HepG2 (cell line): Measurements from ENCODE around the gene BCL2L2. TPM values are rescaled to one million over a fixed set of nuclear protein-coding genes. Genes with fewer than 3 reads are reported as not detected.

Experiments used
- ASH2L ChIP-seq: fragments of 300-600, 200-600 bp; sonication (generic); IDR thresholded peaks from 2 replicates; pipeline ENCODE4 v1.7.0; 2017; ENCODE audit warnings: low read depth, mild to moderate bottlenecking, moderate library complexity, mixed read lengths, low read length; ENCODE audit not compliant: insufficient read length
- CREB1 ChIP-seq, 2 experiments: fragments of 450-650 bp in 1 of 2; IDR thresholded peaks; 2 replicates each; pipeline ENCODE4 v1.6.1; 2016 to 2017; ENCODE audit warnings: control low read depth in 1 of 2, mild to moderate bottlenecking in 1 of 2, missing compliant biosample characterization in 1 of 2, missing genetic modification characterization in 1 of 2
- ISL2 ChIP-seq: sonication (generic); formaldehyde crosslinking; IDR thresholded peaks from 2 replicates; pipeline ENCODE4 v1.5.0; 2020; ENCODE audit warnings: missing genetic modification reagents
- LBX2 ChIP-seq: sonication (generic); formaldehyde crosslinking; IDR thresholded peaks from 2 replicates; pipeline ENCODE4 v1.5.0; 2020; ENCODE audit warnings: missing genetic modification reagents, mild to moderate bottlenecking, borderline replicate concordance
- NFYB ChIP-seq: sonication (generic); formaldehyde crosslinking; IDR thresholded peaks from 2 replicates; pipeline ENCODE4 v1.4.0; 2020; ENCODE audit warnings: missing genetic modification reagents
- NR1H2 ChIP-seq: sonication (generic); formaldehyde crosslinking; IDR thresholded peaks from 2 replicates; pipeline ENCODE4 v1.8.1; 2022; ENCODE audit warnings: low read depth, missing genetic modification reagents, borderline replicate concordance
- U2AF2 ChIP-seq: fragments of 200-400 bp; formaldehyde crosslinking; IDR thresholded peaks from 2 replicates; pipeline ENCODE4 v1.6.1; 2017; ENCODE audit warnings: low read depth, mild to moderate bottlenecking, low read length
- ZBTB44 ChIP-seq: sonication (generic); formaldehyde crosslinking; IDR thresholded peaks from 2 replicates; pipeline ENCODE4 v1.4.0; 2020; ENCODE audit warnings: missing genetic modification reagents
- ZNF256 ChIP-seq: sonication (generic); formaldehyde crosslinking; conservative IDR thresholded peaks from 2 replicates; pipeline ENCODE4 v1.4.0; 2020; ENCODE audit warnings: missing genetic modification reagents
- ZNF260 ChIP-seq: sonication (generic); formaldehyde crosslinking; IDR thresholded peaks from 2 replicates; pipeline ENCODE4 v1.4.0; 2020; ENCODE audit warnings: missing genetic modification reagents, low read depth, mild to moderate bottlenecking, borderline replicate concordance
- ZNF567 ChIP-seq: sonication (generic); formaldehyde crosslinking; IDR thresholded peaks from 2 replicates; pipeline ENCODE4 v1.8.1; 2023; ENCODE audit warnings: mild to moderate bottlenecking, missing genetic modification reagents, borderline replicate concordance
- ZNF646 ChIP-seq: sonication (generic); formaldehyde crosslinking; IDR thresholded peaks from 2 replicates; pipeline ENCODE4 v1.9.0; 2021; ENCODE audit warnings: mild to moderate bottlenecking, missing genetic modification reagents
- ZSCAN31 ChIP-seq: sonication (generic); formaldehyde crosslinking; IDR thresholded peaks from 2 replicates; pipeline ENCODE4 v1.5.0; 2020; ENCODE audit warnings: low read depth, mild to moderate bottlenecking, missing genetic modification reagents
- ZUFSP ChIP-seq: sonication (generic); formaldehyde crosslinking; IDR thresholded peaks from 2 replicates; pipeline ENCODE4 v1.9.0; 2021; ENCODE audit warnings: missing genetic modification reagents, mild to moderate bottlenecking, borderline replicate concordance
- polyA plus RNA-seq, 8 experiments: library from polyadenylated mRNA; depleted of rRNA in 3 of 8; stranded (reverse) in 7 of 8; unstranded in 1 of 8; fragments of >200 nt; fragmentation: Illumina TruSeq in 4 of 8; extraction: Trizol in 4 of 8; gene quantifications; 2 replicates each; pipeline versions ENCODE4 v1.2.1 to v1.2.3, GENCODE V29; 2011 to 2016; ENCODE audit warnings: low read depth in 4 of 8, missing spikeins in 1 of 8, mixed read lengths in 1 of 8; ENCODE audit not compliant: insufficient read depth in 1 of 8
- total RNA-seq, 5 experiments: library from RNA; depleted of rRNA; stranded (reverse); fragments of >200 nt; fragmentation: Illumina TruSeq; extraction: Trizol; gene quantifications; 2 replicates each; pipeline ENCODE4 v1.2.3, GENCODE V29; 2016; ENCODE audit warnings: low read depth in 1 of 5

The BCL2L2 gene
- total and polyA plus RNA-seq, 2 of the 13 experiments (the other 11 are each of a cell fraction or from before 2014, with no cell fraction given), result 28.1 to 49.8 TPM

GRCh38 chr14:23320584-23321571, 14.2 kb downstream of the BCL2L2 start, which contains the start of gene PABPN1 (continued):
- TF ChIP-seq ZNF260 (CRISPR knock-in tag) (peak; percentile 92; the same call in 1 of the 2 replicates), LBX2 (no peak; the same call in 1 of the 2 replicates), ZNF567 (CRISPR knock-in tag) (no peak; the same call in 1 of the 2 replicates), ZNF256 (CRISPR knock-in tag) (peak; percentile 83), ZBTB44 (CRISPR knock-in tag) (peak; percentile 42; the same call in 1 of the 2 replicates), ISL2 (CRISPR knock-in tag) (peak; percentile 91), U2AF2 (no peak; the same call in 1 of the 2 replicates), ASH2L (peak; percentile 95), CREB1 (IDR thresholded peaks at IDR 0.05) (peak; percentile 98), CREB1 (CRISPR knock-in tag; IDR thresholded peaks at IDR 0.05) (no peak), ZUFSP (no peak), NFYB (CRISPR knock-in tag) (peak; percentile 93), ZNF646 (CRISPR knock-in tag) (no peak), ZSCAN31 (CRISPR knock-in tag) (peak; percentile 51; the same call in 1 of the 2 replicates), NR1H2 (no peak)
